K562 (cell line): ENCODE data around the gene HBM. TPM values are rescaled to one million over a fixed set of nuclear protein-coding genes. Genes with fewer than 3 reads are reported as not detected.
"Not testable (repeated sequence)": the region's sequence is repeated elsewhere in the genome, so short reads cannot be mapped to it uniquely, and the experiment has no call there.

Experiments
- ATAC-seq: fragments of 200-7000 bp; cut with Tn5 transposase; 3 replicates; pipeline ENCODE4 v1.9.1; 2020; ENCODE audit warnings: moderate library complexity
- BruUV-seq: library from RNA; stranded (reverse); fragments of 400-500 nt; replicated peaks from 2 replicates; lab custom pipeline; 2021; lab: Mats Ljungman, UMichigan
- CTCF ChIA-PET: fragments of 300-600 bp; formaldehyde crosslinking; extraction: SDS; loops from one replicate; lab custom pipeline; 2021; ENCODE audit warnings: low intra/inter-chr PET ratio; lab: Yijun Ruan, JAX
- POLR2A ChIA-PET: fragments of 300-600, 350-650 bp; sonication (Branson Sonifier 250); formaldehyde crosslinking; extraction: SDS; loops from one replicate; lab custom pipeline; 2021; ENCODE audit warnings: antibody characterized with exemption, inconsistent platforms; lab: Yijun Ruan, JAX
- DNase-seq, 4 experiments: peaks; one replicate each; pipeline versions ENCODE4 v3.0.0 to v3.0.0-alpha.2; 2011 to 2018; ENCODE audit warnings: low spot score in 3 of 4, mixed read lengths in 3 of 4; ENCODE audit errors: extremely low read depth in 1 of 4
- FAIRE-seq: peaks from 2 replicates; lab custom pipeline; 2011; peaks lifted over from hg19 to GRCh38; lab: Jason Lieb, UNC
- H2AFZ ChIP-seq: 2 replicates; pipeline ENCODE4 v1.6.0; 2011; ENCODE audit warnings: low read depth, low read length, control low read depth, inconsistent platforms
- H3K27ac ChIP-seq: fragments of 200-600 bp; 3 replicates; pipeline ENCODE4 v1.8.0; 2011; ENCODE audit warnings: low read depth, mild to moderate bottlenecking, control low read depth, inconsistent platforms, low read length, moderate library complexity, mixed read lengths; ENCODE audit errors: extremely low read depth
- H3K27me3 ChIP-seq, 2 experiments: fragments of 300-600 bp in 1 of 2; 2 replicates in 1 of 2; 3 replicates in 1 of 2; pipeline versions ENCODE4 v1.6.0 to v1.8.0; 2011; ENCODE audit warnings: inconsistent platforms in 2 of 2, low read length in 2 of 2, mild to moderate bottlenecking in 1 of 2, mixed read lengths in 1 of 2, moderate library complexity in 1 of 2; ENCODE audit not compliant: control insufficient read depth in 2 of 2, insufficient read depth in 2 of 2
- H3K36me3 ChIP-seq: fragments of 300-600 bp; 3 replicates; pipeline ENCODE4 v1.8.0; 2011; ENCODE audit warnings: mild to moderate bottlenecking, low read length, inconsistent platforms; ENCODE audit not compliant: control insufficient read depth, insufficient read depth
- H3K4me1 ChIP-seq, 2 experiments: fragments of 200-600 bp in 1 of 2; replicated peaks in 1 of 2; 2 replicates in 1 of 2; 3 replicates in 1 of 2; pipeline versions ENCODE4 v1.5.1 to v1.8.0; 2011; ENCODE audit warnings: inconsistent platforms in 2 of 2, low read length in 2 of 2, mild to moderate bottlenecking in 1 of 2, mixed read lengths in 1 of 2, moderate library complexity in 1 of 2; ENCODE audit not compliant: control insufficient read depth in 2 of 2, insufficient read depth in 2 of 2
- H3K4me2 ChIP-seq: 2 replicates; pipeline ENCODE4 v1.6.1; 2011; ENCODE audit warnings: low read length, control low read depth, inconsistent platforms, mixed read lengths; ENCODE audit not compliant: insufficient read depth
- H3K4me3 ChIP-seq: fragments of 200-600 bp; sonication (generic), shearing (Covaris generic); 2 replicates; pipeline ENCODE4 v1.5.1; 2016; ENCODE audit warnings: control low read depth, inconsistent platforms
- H3K79me2 ChIP-seq: fragments of 200-600 bp; 3 replicates; pipeline ENCODE4 v1.8.0; 2011; ENCODE audit warnings: low read length, inconsistent platforms; ENCODE audit not compliant: control insufficient read depth, insufficient read depth
- H3K9ac ChIP-seq, 2 experiments: 2 replicates each; pipeline versions ENCODE4 v1.6.0 to v1.6.1; 2011; ENCODE audit warnings: low read depth in 2 of 2, low read length in 2 of 2, control low read depth in 1 of 2, inconsistent platforms in 1 of 2, mild to moderate bottlenecking in 1 of 2, mixed read lengths in 1 of 2; ENCODE audit not compliant: insufficient read depth in 1 of 2
- H3K9me1 ChIP-seq: one replicate; pipeline ENCODE4 v1.6.0; 2011; ENCODE audit warnings: inconsistent platforms, mild to moderate bottlenecking, low read length, moderate library complexity; ENCODE audit not compliant: control insufficient read depth, insufficient read depth
- H3K9me3 ChIP-seq: replicated peaks from 2 replicates; pipeline ENCODE4 v1.5.1; 2011; ENCODE audit warnings: low read depth, low read length, inconsistent platforms; ENCODE audit not compliant: control insufficient read depth, insufficient read depth
- H4K20me1 ChIP-seq: replicated peaks from 2 replicates; pipeline ENCODE4 v1.6.1; 2011; ENCODE audit warnings: low read length, inconsistent platforms, mixed read lengths; ENCODE audit not compliant: control insufficient read depth, insufficient read depth
- CBFA2T3 ChIP-seq: fragments of 450-650 bp; IDR thresholded peaks from 2 replicates; pipeline ENCODE4 v1.6.1; 2017
- GABPB1 ChIP-seq: sonication (generic); formaldehyde crosslinking; IDR thresholded peaks from 2 replicates; pipeline ENCODE4 v1.8.0; 2022; ENCODE audit warnings: mild to moderate bottlenecking, missing genetic modification reagents
- MEF2A ChIP-seq: IDR thresholded peaks from 2 replicates; pipeline ENCODE4 v1.6.1; 2011; ENCODE audit warnings: low read depth, mild to moderate bottlenecking, low read length, moderate library complexity; ENCODE audit not compliant: control insufficient read depth
- NFIC ChIP-seq: fragments of 450-650 bp; IDR thresholded peaks from 2 replicates; pipeline ENCODE4 v1.6.1; 2017; ENCODE audit warnings: mild to moderate bottlenecking, inconsistent platforms
- NR1H2 ChIP-seq: sonication (generic); formaldehyde crosslinking; IDR thresholded peaks from 2 replicates; pipeline ENCODE4 v1.4.0; 2020; ENCODE audit warnings: mild to moderate bottlenecking, missing genetic modification reagents
- PHTF2 ChIP-seq: fragments of 250-450 bp; sonication (Bioruptor Pico); IDR thresholded peaks from 2 replicates; pipeline ENCODE4 v1.5.0; 2021; ENCODE audit warnings: mild to moderate bottlenecking
- PKNOX1 ChIP-seq: fragments of 450-650 bp; IDR thresholded peaks from 2 replicates; pipeline ENCODE4 v1.6.1; 2016
- SRSF3 ChIP-seq: fragments of 200-400 bp; formaldehyde crosslinking; IDR thresholded peaks from 2 replicates; pipeline ENCODE4 v1.6.1; 2016; ENCODE audit warnings: mild to moderate bottlenecking, low read length, moderate library complexity; ENCODE audit not compliant: insufficient read depth
- THRAP3 ChIP-seq: fragments of 450-650 bp; IDR thresholded peaks from 2 replicates; pipeline ENCODE4 v1.6.1; 2016; ENCODE audit warnings: mild to moderate bottlenecking, inconsistent platforms, borderline replicate concordance
- U2AF1 ChIP-seq: fragments of 200-400 bp; formaldehyde crosslinking; optimal IDR thresholded peaks from 2 replicates; pipeline ENCODE3; 2017; ENCODE audit warnings: mild to moderate bottlenecking, low read depth, low read length, moderate library complexity
- YBX1 ChIP-seq: fragments of 450-650 bp; IDR thresholded peaks from 2 replicates; pipeline ENCODE4 v1.7.1; 2016; ENCODE audit warnings: mild to moderate bottlenecking
- ZNF282 ChIP-seq: sonication (generic); formaldehyde crosslinking; IDR thresholded peaks from 2 replicates; pipeline ENCODE4 v1.8.1; 2023; ENCODE audit warnings: missing genetic modification reagents
- ZNF324 ChIP-seq: fragments of 250-450 bp; sonication (Bioruptor Pico); IDR thresholded peaks from 2 replicates; pipeline ENCODE4 v1.4.0; 2020; ENCODE audit warnings: mild to moderate bottlenecking
- ZNF583 ChIP-seq: fragments of 250-450 bp; sonication (Bioruptor Pico); IDR thresholded peaks from 2 replicates; pipeline ENCODE4 v1.4.0; 2020
- WGBS: fragments of 100-300 bp; shearing (Covaris generic); methylation state at CpG from one replicate; pipeline ENCODE4 v1.1.6; 2016; ENCODE audit warnings: low coverage, mixed read lengths; ENCODE audit not compliant: insufficient coverage; ENCODE audit errors: missing lambda C conversion rate; 5-methylcytosine and 5-hydroxymethylcytosine counted together
- in situ Hi-C: fragments of 300-500 bp; cut with MboI; formaldehyde crosslinking; loops from 4 replicates; pipeline ENCODE4 v1.15.0; 2018; ENCODE audit warnings: inconsistent platforms, mixed read lengths
- intact Hi-C: fragments of 100-400 bp; cut with micrococcal nuclease; formaldehyde crosslinking; loops from 2 replicates; pipeline ENCODE4 v1.14.2; 2022
- polyA plus RNA-seq, 8 experiments: library from polyadenylated mRNA; depleted of rRNA in 4 of 8; stranded (reverse) in 5 of 8; unstranded in 3 of 8; fragments of >200 nt; fragmentation: Nextera tagmentation in 2 of 8; fragmentation: Illumina TruSeq in 1 of 8; extraction: Ambion mirVana in 2 of 8; extraction: Trizol in 1 of 8; gene quantifications; 2 replicates each; pipeline versions ENCODE4 v1.2.1 to v1.2.3, GENCODE V29; 2011 to 2014; ENCODE audit warnings: inconsistent platforms in 1 of 8, missing spikeins in 1 of 8
- total RNA-seq, 7 experiments: library from RNA; depleted of rRNA in 6 of 7; stranded (reverse); fragments of >200 nt in 6 of 7; fragmentation: Illumina TruSeq in 2 of 7; extraction: Trizol in 2 of 7; gene quantifications; 2 replicates each; pipeline versions ENCODE4 v1.2.1 to v1.2.3, GENCODE V29; 2011 to 2021; ENCODE audit warnings: low replicate concordance in 1 of 7

HBM gene
- total and polyA plus RNA-seq, 9 of the 15 experiments (the other 6 are each of a cell fraction or from before 2014, with no cell fraction given): not detected

GRCh38 chr16:123558-124350, 42.0 kb upstream of the HBM start:
- peak overlapping the region; percentile 45 to 68; a peak in 3 of 4 replicates for H3K9ac ChIP-seq
- H3K9me3 ChIP-seq, ATAC-seq, DNase-seq, in situ Hi-C loops, CTCF ChIA-PET, FAIRE-seq, H3K4me2 ChIP-seq, H4K20me1 ChIP-seq, H3K27me3 ChIP-seq, H3K9me1 ChIP-seq, intact Hi-C loops, BruUV-seq, H3K4me3 ChIP-seq, H2AFZ ChIP-seq: not testable (repeated sequence)
- H3K79me2 ChIP-seq: peaks cover 45% of the 10 kb centered on the region
- 64% methylated on average over 11 of the region's 19 CpGs for WGBS
- peaks cover 42 to 61% of the 10 kb centered on the region in 2 experiments for H3K4me1 ChIP-seq
- H3K27ac ChIP-seq: peak overlapping the region; percentile 8; the same call in 1 of the 3 replicates
- H3K36me3 ChIP-seq: peaks cover 42% of the 10 kb centered on the region
- POLR2A ChIA-PET: interaction anchor here (1.2 to 1.4 kb wide), 2 partner anchors 8 to 11 kb away, joined by 3 to 4 read pairs; no protein-coding TSS in a partner anchor

GRCh38 chr16:125011-125410, 40.8 kb upstream of the HBM start:
- BruUV-seq: no TSS peak
- DNase-seq: no peak
- intact Hi-C loops: no loop called here
- WGBS: 82% methylated on average over 3 of the region's 3 CpGs
- H4K20me1 ChIP-seq: no peaks in the 10 kb centered on the region
- in situ Hi-C loops: no loop called here
- POLR2A ChIA-PET: interaction anchor here (0.5 to 1.4 kb wide), 4 partner anchors 13 to 240 kb away, joined by 3 to 4 read pairs (median 3); no protein-coding TSS in a partner anchor
- no peaks in the 10 kb centered on the region for H3K9me1 ChIP-seq
- peak overlapping the region; percentile 10 to 18; a peak in 1 of 4 replicates for H3K9ac ChIP-seq
- H3K36me3 ChIP-seq: peaks cover 49% of the 10 kb centered on the region
- H3K4me1 ChIP-seq: peaks cover 40 to 53% of the 10 kb centered on the region in 2 experiments
- no peak overlapping the region; the same call in 1 of the 2 replicates for H3K4me2 ChIP-seq
- CTCF ChIA-PET: no interaction called here
- ATAC-seq: no peak
- H3K4me3 ChIP-seq: no peak overlapping the region
- H2AFZ ChIP-seq: no peak overlapping the region
- H3K27me3 ChIP-seq: no peaks in the 10 kb centered on the region
- H3K27ac ChIP-seq: peak overlapping the region; percentile 28; the same call in 1 of the 3 replicates
- H3K79me2 ChIP-seq: peaks cover 53% of the 10 kb centered on the region
- no peaks in the 10 kb centered on the region for H3K9me3 ChIP-seq
- no peak for FAIRE-seq
- TF ChIP-seq YBX1 (no peak), GABPB1 (CRISPR knock-in tag) (no peak), NR1H2 (CRISPR knock-in tag) (no peak), PKNOX1 (no peak), ZNF282 (CRISPR knock-in tag) (no peak), ZNF583 (no peak), NFIC (no peak), SRSF3 (no peak), U2AF1 (no peak), CBFA2T3 (no peak), MEF2A (no peak), ZNF324 (CRISPR knock-in tag) (no peak), THRAP3 (no peak), PHTF2 (CRISPR knock-in tag) (no peak)
